Smooth muscle cell (in vitro differentiated cells): Measurements from ENCODE around the gene PRKAG2. TPM values are rescaled to one million over a fixed set of nuclear protein-coding genes. Genes with fewer than 3 reads are reported as not detected.
"Not testable (repeated sequence)": the region's sequence is repeated elsewhere in the genome, so short reads cannot be mapped to it uniquely, and the experiment has no call there.

Experiments
- DNase-seq: peaks from one replicate; lab custom pipeline; 2025; ENCODE audit not compliant: unreplicated experiment; lab: John Stamatoyannopoulos, UW
- H2AFZ ChIP-seq: fragments of 200-600 bp; sonication (generic); 2 replicates; pipeline ENCODE4 v1.6.0; 2016; ENCODE audit warnings: antibody characterized with exemption, low read depth, mild to moderate bottlenecking
- H3F3A ChIP-seq: fragments of 200-600 bp; sonication (generic); 2 replicates; pipeline ENCODE4 v1.6.0; 2017; ENCODE audit warnings: antibody characterized with exemption, low read depth
- H3K27ac ChIP-seq: fragments of 200-600 bp; sonication (generic); 2 replicates; pipeline ENCODE4 v1.5.1; 2016; ENCODE audit warnings: low read depth, mild to moderate bottlenecking
- H3K27me3 ChIP-seq: fragments of 200-600 bp; sonication (generic); 2 replicates; pipeline ENCODE4 v1.6.1; 2016; ENCODE audit warnings: low read depth, mild to moderate bottlenecking
- H3K36me3 ChIP-seq: fragments of 200-600 bp; sonication (generic); 2 replicates; pipeline ENCODE4 v1.5.1; 2016; ENCODE audit warnings: low read depth
- H3K4me1 ChIP-seq: fragments of 200-600 bp; sonication (generic); 2 replicates; pipeline ENCODE4 v1.5.1; 2016; ENCODE audit warnings: low read depth
- H3K4me2 ChIP-seq: fragments of 200-600 bp; sonication (generic); 2 replicates; pipeline ENCODE4 v1.6.0; 2016; ENCODE audit warnings: mild to moderate bottlenecking
- H3K4me3 ChIP-seq: fragments of 200-600 bp; sonication (generic); 2 replicates; pipeline ENCODE4 v1.5.1; 2016; ENCODE audit warnings: mild to moderate bottlenecking
- H3K79me2 ChIP-seq: fragments of 200-600 bp; sonication (generic); 2 replicates; pipeline ENCODE4 v1.6.0; 2016; ENCODE audit warnings: low read depth, mild to moderate bottlenecking
- H3K9ac ChIP-seq: fragments of 200-600 bp; sonication (generic); 2 replicates; pipeline ENCODE4 v1.6.0; 2016; ENCODE audit warnings: low read depth
- H3K9me3 ChIP-seq: fragments of 200-600 bp; sonication (generic); replicated peaks from 2 replicates; pipeline ENCODE4 v1.5.1; 2016; ENCODE audit warnings: low read depth
- H4K20me1 ChIP-seq: fragments of 200-600 bp; sonication (generic); 2 replicates; pipeline ENCODE4 v1.6.0; 2016; ENCODE audit warnings: low read depth
- CTCF ChIP-seq: fragments of 200-600 bp; sonication (generic); IDR thresholded peaks from 2 replicates; pipeline ENCODE4 v1.5.1; 2017; ENCODE audit warnings: borderline replicate concordance, mild to moderate bottlenecking, antibody characterized with exemption; ENCODE audit not compliant: insufficient read depth, poor library complexity, severe bottlenecking
- WGBS: methylation state at CpG from one replicate; pipeline ENCODE4 v1.1.7; 2016; ENCODE audit warnings: low lambda C conversion rate; 5-methylcytosine and 5-hydroxymethylcytosine counted together
- polyA plus RNA-seq: library from polyadenylated mRNA; unstranded; fragments of >200 nt; fragmentation: Nextera tagmentation; extraction: Ambion mirVana; gene quantifications from 2 replicates; pipeline ENCODE4 v1.2.1, GENCODE V29; 2016
- total RNA-seq: library from RNA; depleted of rRNA; stranded (reverse); fragments of >200 nt; gene quantifications from 2 replicates; pipeline ENCODE4 v1.2.3, GENCODE V29; 2014

The PRKAG2 gene
- total and polyA plus RNA-seq, 2 experiments from 2014 or later = 3.5 to 3.9 TPM

- Histone ChIP-seq H3K9me3 (no peaks in the 10 kb centered on the region), H3K4me3 (no peak overlapping the region), H3K27me3 (no peaks in the 10 kb centered on the region), H2AFZ (no peak overlapping the region), H3K27ac (no peak overlapping the region), H3K36me3 (no peaks in the 10 kb centered on the region), H3K4me2 (no peak overlapping the region), H4K20me1 (no peaks in the 10 kb centered on the region), H3K79me2 (no peaks in the 10 kb centered on the region), H3K4me1 (no peaks in the 10 kb centered on the region), H3F3A (no peaks in the 10 kb centered on the region), H3K9ac (no peak overlapping the region)
- TF ChIP-seq CTCF = no peak
- 92% methylated on average over 13 of the region's 13 CpGs for WGBS
- DNase-seq = no peak
These were observed 47.2 kb downstream of the PRKAG2 start for GRCh38 chr7:151829707-151830106.

DNA sequence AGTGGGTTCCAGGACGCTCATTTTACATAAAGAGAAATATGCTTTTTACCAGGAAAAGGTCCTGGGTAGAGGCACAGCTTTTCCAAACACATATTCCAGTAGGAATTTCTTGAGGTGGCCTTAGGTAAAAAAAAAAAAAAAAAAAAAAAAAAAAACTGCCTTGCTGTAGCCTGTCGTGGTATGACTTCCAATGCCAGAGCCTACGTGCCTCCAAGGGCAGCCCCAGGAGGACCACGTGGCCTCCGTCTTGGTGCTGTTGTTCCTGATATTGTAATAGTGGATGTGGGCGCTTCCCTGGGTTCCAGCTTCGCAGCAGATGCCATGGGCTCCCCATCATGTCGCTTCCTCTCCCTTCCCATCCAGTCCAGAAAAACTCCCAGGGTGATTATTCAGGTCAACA is 49.3 kb downstream of the PRKAG2 start:
- Histone ChIP-seq H3K9me3 (no peaks in the 10 kb centered on the region), H3K4me2 (no peak overlapping the region), H3F3A (no peaks in the 10 kb centered on the region), H3K27ac (no peak overlapping the region), H3K27me3 (no peaks in the 10 kb centered on the region), H4K20me1 (no peaks in the 10 kb centered on the region), H3K79me2 (no peaks in the 10 kb centered on the region), H3K36me3 (no peaks in the 10 kb centered on the region), H2AFZ (no peak overlapping the region), H3K4me3 (no peak overlapping the region), H3K9ac (no peak overlapping the region), H3K4me1 (no peaks in the 10 kb centered on the region)
- TF ChIP-seq CTCF = no peak
- WGBS = 86% methylated on average over 8 of the region's 8 CpGs
- DNase-seq = no peak

DNA sequence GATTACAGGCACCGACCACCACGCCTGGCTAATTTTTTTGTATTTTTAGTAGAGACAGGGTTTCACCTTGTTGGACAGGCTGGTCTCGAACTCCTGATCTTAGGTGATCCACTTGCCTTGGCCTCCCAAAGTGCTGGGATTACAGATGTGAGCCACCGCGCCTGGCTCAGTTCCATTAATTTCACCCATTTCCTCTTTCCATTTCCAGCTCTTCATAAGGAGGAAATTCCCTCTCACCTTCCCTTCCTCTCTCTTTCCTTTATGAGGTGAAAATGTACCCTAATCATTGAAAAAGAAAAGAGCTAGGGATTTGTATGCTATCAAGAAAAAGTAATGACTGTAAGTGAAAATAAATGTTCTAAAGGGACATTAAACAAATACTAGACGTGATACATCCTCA is 50.6 kb downstream of the PRKAG2 start:
- not testable (repeated sequence) for H4K20me1 ChIP-seq, H3K4me2 ChIP-seq, H2AFZ ChIP-seq, H3K9me3 ChIP-seq, H3K4me1 ChIP-seq, H3K4me3 ChIP-seq, DNase-seq, H3K27ac ChIP-seq, H3F3A ChIP-seq, H3K79me2 ChIP-seq, H3K36me3 ChIP-seq, H3K9ac ChIP-seq, H3K27me3 ChIP-seq
- 96% methylated on average over 6 of the region's 6 CpGs for WGBS

- Histone ChIP-seq H3K27me3 (no peaks in the 10 kb centered on the region), H3K36me3 (no peaks in the 10 kb centered on the region), H3K9ac (no peak overlapping the region), H3F3A (no peaks in the 10 kb centered on the region), H3K4me1 (no peaks in the 10 kb centered on the region), H3K4me2 (no peak overlapping the region), H2AFZ (no peak overlapping the region), H3K79me2 (no peaks in the 10 kb centered on the region), H3K27ac (no peak overlapping the region), H3K9me3 (no peaks in the 10 kb centered on the region), H4K20me1 (no peaks in the 10 kb centered on the region), H3K4me3 (no peak overlapping the region)
- 90% methylated on average over 5 of the region's 5 CpGs for WGBS
- no peak for DNase-seq
- TF ChIP-seq CTCF = no peak
These were observed 51.2 kb downstream of the PRKAG2 start for GRCh38 chr7:151825721-151826120.
